K562 (cell line): ENCODE measurements around the gene ANKMY1. TPM values are rescaled to one million over a fixed set of nuclear protein-coding genes. Genes with fewer than 3 reads are reported as not detected.

ENCODE experiments used
- GATA2 ChIP-seq: sonication (generic); formaldehyde crosslinking; IDR thresholded peaks from 2 replicates; pipeline ENCODE4 v1.4.0; 2020; ENCODE audit warnings: mild to moderate bottlenecking, missing genetic modification reagents
- MAX ChIP-seq: sonication (generic); formaldehyde crosslinking; IDR thresholded peaks from 2 replicates; pipeline ENCODE4 v1.9.0; 2022; ENCODE audit warnings: mild to moderate bottlenecking, missing genetic modification reagents
- MBD2 ChIP-seq: sonication (generic); IDR thresholded peaks from 2 replicates; pipeline ENCODE4 v1.6.1; 2016; ENCODE audit warnings: low read depth, borderline replicate concordance
- MXI1 ChIP-seq: IDR thresholded peaks from 2 replicates; pipeline ENCODE4 v1.6.1; 2011; ENCODE audit warnings: low read depth, mild to moderate bottlenecking, improper control_type of control experiment, low read length
- NFYB ChIP-seq: IDR thresholded peaks from 2 replicates; pipeline ENCODE4 v1.6.1; 2011; ENCODE audit warnings: mild to moderate bottlenecking, moderate library complexity; ENCODE audit not compliant: insufficient read length; ENCODE audit errors: extremely low read depth
- PML ChIP-seq: IDR thresholded peaks from 2 replicates; pipeline ENCODE4 v1.6.1; 2012; ENCODE audit warnings: low read length, inconsistent platforms
- RBFOX2 ChIP-seq: fragments of 200-400 bp; formaldehyde crosslinking; IDR thresholded peaks from 2 replicates; pipeline ENCODE4 v1.6.1; 2017; ENCODE audit warnings: low read depth, mild to moderate bottlenecking, low read length, moderate library complexity
- SIN3A ChIP-seq, 2 experiments: fragments of 150-350 bp in 1 of 2; IDR thresholded peaks; 2 replicates each; pipeline ENCODE4 v1.6.1; 2011 to 2016; ENCODE audit warnings: borderline replicate concordance in 2 of 2, low read depth in 2 of 2, low read length in 2 of 2, mild to moderate bottlenecking in 2 of 2, moderate library complexity in 2 of 2; ENCODE audit not compliant: control insufficient read depth in 1 of 2
- TOE1 ChIP-seq, 2 experiments: fragments of 450-650 bp in 1 of 2; sonication (generic) in 1 of 2; formaldehyde crosslinking in 1 of 2; IDR thresholded peaks; 2 replicates each; pipeline versions ENCODE4 v1.7.1 to v1.8.0; 2016 to 2022; ENCODE audit warnings: borderline replicate concordance in 2 of 2, mild to moderate bottlenecking in 2 of 2, antibody characterized with exemption in 1 of 2, inconsistent platforms in 1 of 2, low read depth in 1 of 2, missing genetic modification reagents in 1 of 2, moderate library complexity in 1 of 2
- ZNF174 ChIP-seq: fragments of 250-450 bp; sonication (Bioruptor Pico); IDR thresholded peaks from 2 replicates; pipeline ENCODE4 v1.4.0; 2020; ENCODE audit warnings: mild to moderate bottlenecking
- ZNF407 ChIP-seq: fragments of 450-650 bp; IDR thresholded peaks from 2 replicates; pipeline ENCODE4 v1.6.1; 2016; ENCODE audit warnings: low read depth
- polyA plus RNA-seq, 8 experiments: library from polyadenylated mRNA; depleted of rRNA in 4 of 8; stranded (reverse) in 5 of 8; unstranded in 3 of 8; fragments of >200 nt; fragmentation: Nextera tagmentation in 2 of 8; fragmentation: Illumina TruSeq in 1 of 8; extraction: Ambion mirVana in 2 of 8; extraction: Trizol in 1 of 8; gene quantifications; 2 replicates each; pipeline versions ENCODE4 v1.2.1 to v1.2.3, GENCODE V29; 2011 to 2014; ENCODE audit warnings: inconsistent platforms in 1 of 8, missing spikeins in 1 of 8
- total RNA-seq, 7 experiments: library from RNA; depleted of rRNA in 6 of 7; stranded (reverse); fragments of >200 nt in 6 of 7; fragmentation: Illumina TruSeq in 2 of 7; extraction: Trizol in 2 of 7; gene quantifications; 2 replicates each; pipeline versions ENCODE4 v1.2.1 to v1.2.3, GENCODE V29; 2011 to 2021; ENCODE audit warnings: low replicate concordance in 1 of 7
- TF ChIP-seq, protein P1 (sequence below): conservative IDR thresholded peaks from 2 replicates; pipeline ENCODE4 v1.6.1; 2011; ENCODE audit warnings: low read depth, mild to moderate bottlenecking, low read length; ENCODE audit not compliant: control insufficient read depth
- TF ChIP-seq, protein P2 (sequence below): sonication (generic); formaldehyde crosslinking; IDR thresholded peaks from 2 replicates; pipeline ENCODE4 v1.8.0; 2022; ENCODE audit warnings: mild to moderate bottlenecking, missing genetic modification reagents
- TF ChIP-seq, protein P3 (sequence below): IDR thresholded peaks from 2 replicates; pipeline ENCODE4 v1.6.1; 2014; ENCODE audit warnings: antibody characterized with exemption

The ANKMY1 gene
- total and polyA plus RNA-seq, 9 of the 15 experiments (the other 6 are each of a cell fraction or from before 2014, with no cell fraction given), result 0.75 to 15.1 (median 11.7) TPM

GRCh38 chr2:240586198-240586918, 28.6 kb upstream of the ANKMY1 start, which contains the start of gene CAPN10 (continued):
- TF ChIP-seq, protein P1, sequence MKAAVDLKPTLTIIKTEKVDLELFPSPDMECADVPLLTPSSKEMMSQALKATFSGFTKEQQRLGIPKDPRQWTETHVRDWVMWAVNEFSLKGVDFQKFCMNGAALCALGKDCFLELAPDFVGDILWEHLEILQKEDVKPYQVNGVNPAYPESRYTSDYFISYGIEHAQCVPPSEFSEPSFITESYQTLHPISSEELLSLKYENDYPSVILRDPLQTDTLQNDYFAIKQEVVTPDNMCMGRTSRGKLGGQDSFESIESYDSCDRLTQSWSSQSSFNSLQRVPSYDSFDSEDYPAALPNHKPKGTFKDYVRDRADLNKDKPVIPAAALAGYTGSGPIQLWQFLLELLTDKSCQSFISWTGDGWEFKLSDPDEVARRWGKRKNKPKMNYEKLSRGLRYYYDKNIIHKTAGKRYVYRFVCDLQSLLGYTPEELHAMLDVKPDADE, result peak; percentile 92
- TF ChIP-seq GATA2 (CRISPR knock-in tag) (no peak), PML (no peak), MXI1 (no peak), MAX (CRISPR knock-in tag) (peak; percentile 65), RBFOX2 (peak; percentile 89), SIN3A (IDR thresholded peaks at IDR 0.05; ENCODE audit: borderline replicate concordance in 2 of 2, control insufficient read depth in 1 of 2, low read depth in 2 of 2, low read length in 2 of 2) (peak in 1 of 2 experiments; percentile 76; a peak in 2 of 4 replicates), NFYB (peak; percentile 58), ZNF174 (CRISPR knock-in tag) (no peak), ZNF407 (peak; percentile 86), TOE1 (IDR thresholded peaks at IDR 0.05; ENCODE audit: borderline replicate concordance) (peak; percentile 99), TOE1 (CRISPR knock-in tag; IDR thresholded peaks at IDR 0.05; ENCODE audit: borderline replicate concordance, low read depth) (no peak), MBD2 (peak; percentile 73; the same call in 1 of the 2 replicates)
- TF ChIP-seq, protein P2, sequence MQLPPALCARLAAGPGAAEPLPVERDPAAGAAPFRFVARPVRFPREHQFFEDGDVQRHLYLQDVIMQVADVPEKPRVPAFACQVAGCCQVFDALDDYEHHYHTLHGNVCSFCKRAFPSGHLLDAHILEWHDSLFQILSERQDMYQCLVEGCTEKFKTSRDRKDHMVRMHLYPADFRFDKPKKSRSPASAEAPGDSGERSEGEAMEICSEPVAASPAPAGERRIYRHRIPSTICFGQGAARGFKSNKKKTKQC, result no peak
- TF ChIP-seq, protein P3, sequence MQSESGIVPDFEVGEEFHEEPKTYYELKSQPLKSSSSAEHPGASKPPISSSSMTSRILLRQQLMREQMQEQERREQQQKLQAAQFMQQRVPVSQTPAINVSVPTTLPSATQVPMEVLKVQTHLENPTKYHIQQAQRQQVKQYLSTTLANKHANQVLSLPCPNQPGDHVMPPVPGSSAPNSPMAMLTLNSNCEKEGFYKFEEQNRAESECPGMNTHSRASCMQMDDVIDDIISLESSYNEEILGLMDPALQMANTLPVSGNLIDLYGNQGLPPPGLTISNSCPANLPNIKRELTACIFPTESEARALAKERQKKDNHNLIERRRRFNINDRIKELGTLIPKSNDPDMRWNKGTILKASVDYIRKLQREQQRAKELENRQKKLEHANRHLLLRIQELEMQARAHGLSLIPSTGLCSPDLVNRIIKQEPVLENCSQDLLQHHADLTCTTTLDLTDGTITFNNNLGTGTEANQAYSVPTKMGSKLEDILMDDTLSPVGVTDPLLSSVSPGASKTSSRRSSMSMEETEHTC, result peak; percentile 13; the same call in 1 of the 2 replicates
